SU-DHL-6 (cell line): ENCODE measurements around the gene DBX1.
"Not testable (repeated sequence)": the region's sequence is repeated elsewhere in the genome, so short reads cannot be mapped to it uniquely, and the experiment has no call there.

ENCODE experiments used
- H2AFZ ChIP-seq: fragments of 200-600 bp; sonication (generic); 2 replicates; pipeline ENCODE4 v1.6.1; 2014; ENCODE audit warnings: low read depth, mild to moderate bottlenecking, moderate library complexity, mixed read lengths, antibody characterized with exemption, low read length; ENCODE audit not compliant: severe bottlenecking
- H3F3A ChIP-seq: fragments of 200-600 bp; shearing (Covaris generic); 2 replicates; pipeline ENCODE4 v1.6.0; 2016; ENCODE audit warnings: antibody characterized with exemption, mild to moderate bottlenecking; ENCODE audit not compliant: insufficient read depth
- H3K27ac ChIP-seq: fragments of 200-600 bp; sonication (generic); 2 replicates; pipeline ENCODE4 v1.5.1; 2016; ENCODE audit warnings: low read depth, mild to moderate bottlenecking, low read length, moderate library complexity, mixed read lengths
- H3K27me3 ChIP-seq: fragments of 200-600 bp; sonication (generic), shearing (Covaris generic); 2 replicates; pipeline ENCODE4 v1.6.0; 2014; ENCODE audit warnings: mild to moderate bottlenecking, low read length
- H3K36me3 ChIP-seq: fragments of 200-600 bp; sonication (generic); 2 replicates; pipeline ENCODE4 v1.6.1; 2014; ENCODE audit warnings: mild to moderate bottlenecking, low read length, mixed read lengths
- H3K4me2 ChIP-seq: fragments of 300-600, 200-600 bp; shearing (Covaris generic), sonication (generic); 2 replicates; pipeline ENCODE4 v1.6.0; 2014; ENCODE audit warnings: low read length, low read depth, mild to moderate bottlenecking; ENCODE audit not compliant: poor library complexity, severe bottlenecking
- H3K4me3 ChIP-seq: fragments of 200-600 bp; sonication (generic); 2 replicates; pipeline ENCODE4 v1.5.1; 2014; ENCODE audit warnings: antibody characterized with exemption, low read length, mild to moderate bottlenecking, mixed read lengths; ENCODE audit not compliant: insufficient read depth, poor library complexity, severe bottlenecking
- H3K79me2 ChIP-seq: fragments of 200-600 bp; sonication (generic); 2 replicates; pipeline ENCODE4 v1.6.1; 2014; ENCODE audit warnings: mild to moderate bottlenecking, low read length, moderate library complexity; ENCODE audit not compliant: insufficient read depth
- H3K9ac ChIP-seq: fragments of 200-600 bp; sonication (generic); 2 replicates; pipeline ENCODE4 v1.7.0; 2014; ENCODE audit warnings: mild to moderate bottlenecking, low read length
- H3K9me2 ChIP-seq: fragments of 200-600 bp; sonication (generic); replicated peaks from 2 replicates; pipeline ENCODE4 v1.6.1; 2014; ENCODE audit warnings: low read length; ENCODE audit not compliant: insufficient read depth
- H3K9me3 ChIP-seq: fragments of 200-600 bp; sonication (generic); 2 replicates; pipeline ENCODE4 v1.6.1; 2014; ENCODE audit warnings: low read length, mixed read lengths; ENCODE audit not compliant: insufficient read depth
- H4K20me1 ChIP-seq: fragments of 200-600 bp; sonication (generic); 2 replicates; pipeline ENCODE4 v1.6.1; 2014; ENCODE audit warnings: low read depth, mild to moderate bottlenecking, antibody characterized with exemption, low read length, moderate library complexity, mixed read lengths
- CTCF ChIP-seq: fragments of 200-600 bp; sonication (generic); IDR thresholded peaks from one replicate; pipeline ENCODE4 v1.5.1; 2017; ENCODE audit warnings: antibody characterized with exemption, mild to moderate bottlenecking, low read length, moderate library complexity; ENCODE audit not compliant: insufficient read depth, poor library complexity, severe bottlenecking
- EZH2phosphoT487 ChIP-seq: fragments of 200-600 bp; sonication (generic), shearing (Covaris generic); conservative IDR thresholded peaks from 2 replicates; pipeline ENCODE4 v1.6.1; 2018; ENCODE audit warnings: mild to moderate bottlenecking, antibody characterized with exemption, low read length, moderate library complexity, mixed read lengths

The DBX1 gene

GRCh38 chr11:20205807-20206206 is 45.5 kb upstream of the DBX1 start:
- TF ChIP-seq EZH2phosphoT487 = no peak
- no peak for TF ChIP-seq CTCF
- Histone ChIP-seq H3K36me3 (no peaks in the 10 kb centered on the region), H4K20me1 (no peaks in the 10 kb centered on the region), H3K4me3 (no peak overlapping the region), H3F3A (no peaks in the 10 kb centered on the region), H3K27me3 (no peaks in the 10 kb centered on the region), H2AFZ (no peak overlapping the region), H3K4me2 (no peak overlapping the region), H3K9me2 (no peaks in the 10 kb centered on the region), H3K27ac (no peak overlapping the region), H3K79me2 (no peaks in the 10 kb centered on the region), H3K9me3 (no peaks in the 10 kb centered on the region), H3K9ac (no peak overlapping the region)

GRCh38 chr11:20204681-20205080 is 44.4 kb upstream of the DBX1 start:
- Histone ChIP-seq H3K36me3 (no peaks in the 10 kb centered on the region), H3K4me2 (no peak overlapping the region), H3K9me2 (no peaks in the 10 kb centered on the region), H3K79me2 (no peaks in the 10 kb centered on the region), H3K4me3 (no peak overlapping the region), H2AFZ (no peak overlapping the region), H3F3A (no peaks in the 10 kb centered on the region), H3K27me3 (no peaks in the 10 kb centered on the region), H3K9ac (no peak overlapping the region), H3K9me3 (no peaks in the 10 kb centered on the region), H3K27ac (no peak overlapping the region), H4K20me1 (no peaks in the 10 kb centered on the region)
- TF ChIP-seq EZH2phosphoT487 (no peak), CTCF (no peak)

- Histone ChIP-seq H3K9me2 (no peaks in the 10 kb centered on the region), H4K20me1 (no peaks in the 10 kb centered on the region), H3K9me3 (no peaks in the 10 kb centered on the region), H3K27ac (no peak overlapping the region), H3K27me3 (no peaks in the 10 kb centered on the region), H3K36me3 (no peaks in the 10 kb centered on the region), H3K9ac (no peak overlapping the region), H3F3A (no peaks in the 10 kb centered on the region), H2AFZ (no peak overlapping the region), H3K4me2 (no peak overlapping the region), H3K4me3 (no peak overlapping the region), H3K79me2 (no peaks in the 10 kb centered on the region)
- TF ChIP-seq EZH2phosphoT487 = no peak
- no peak for TF ChIP-seq CTCF
Measured at GRCh38 chr11:20203831-20204230, 43.6 kb upstream of the DBX1 start.

- H2AFZ ChIP-seq = no peak overlapping the region
- no peak overlapping the region for H3K9ac ChIP-seq
- TF ChIP-seq EZH2phosphoT487 (no peak), CTCF (no peak)
- no peaks in the 10 kb centered on the region for H3K9me3 ChIP-seq
- no peaks in the 10 kb centered on the region for H3F3A ChIP-seq
- H3K36me3 ChIP-seq = no peaks in the 10 kb centered on the region
- no peak overlapping the region for H3K4me3 ChIP-seq
- no peak overlapping the region for H3K27ac ChIP-seq
- no peaks in the 10 kb centered on the region for H3K9me2 ChIP-seq
- H3K79me2 ChIP-seq = no peaks in the 10 kb centered on the region
- H4K20me1 ChIP-seq = no peaks in the 10 kb centered on the region
- H3K4me2 ChIP-seq = no peak overlapping the region
- no peaks in the 10 kb centered on the region for H3K27me3 ChIP-seq
Measured at GRCh38 chr11:20201231-20201630, 41.0 kb upstream of the DBX1 start.

- not testable (repeated sequence) for H3K79me2 ChIP-seq, H3K4me3 ChIP-seq, H3K4me2 ChIP-seq, H3K27me3 ChIP-seq, H3K9ac ChIP-seq, H3K9me2 ChIP-seq, H3K36me3 ChIP-seq, H4K20me1 ChIP-seq, H3K27ac ChIP-seq, H3K9me3 ChIP-seq, H2AFZ ChIP-seq, H3F3A ChIP-seq
Measured at GRCh38 chr11:20200331-20200955, 40.2 kb upstream of the DBX1 start.
